HCT116 (cell line): ENCODE data around the gene CKS2. TPM values are rescaled to one million over a fixed set of nuclear protein-coding genes. Genes with fewer than 3 reads are reported as not detected.
A peak's percentile ranks its signal among the peaks of the same experiment; 100 is the strongest.

Experiments used
- ATAC-seq: fragments of 200-7000 bp; cut with Tn5 transposase; 2 replicates; pipeline ENCODE4 v1.9.1; 2020; ENCODE audit warnings: mild to moderate bottlenecking, moderate library complexity
- BruUV-seq: library from RNA; stranded (reverse); fragments of 400-500 nt; replicated peaks from 2 replicates; lab custom pipeline; 2021; lab: Mats Ljungman, UMichigan
- CTCF ChIA-PET: fragments of 300-600 bp; sonication (Branson Sonifier 250); formaldehyde crosslinking; loops from one replicate; lab custom pipeline; 2021; ENCODE audit warnings: antibody characterized with exemption; lab: Charles Lee
- POLR2A ChIA-PET: fragments of 300-600, 350-600 bp; sonication (Branson Sonifier 250); formaldehyde crosslinking; loops from one replicate; lab custom pipeline; 2021; ENCODE audit warnings: antibody characterized with exemption; lab: Charles Lee
- RAD21 ChIA-PET, 2 experiments: fragments of 300-600 bp; sonication (Branson Sonifier 250); formaldehyde crosslinking; loops; one replicate each; lab custom pipeline; 2023; ENCODE audit warnings: low total read pairs in 2 of 2; ENCODE audit not compliant: uncharacterized antibody in 2 of 2, unreplicated experiment in 2 of 2, low non-redundant PET in 1 of 2; lab: Charles Lee
- DNase-seq: peaks from one replicate; pipeline ENCODE4 v3.0.0-alpha.2; 2010; ENCODE audit warnings: low read depth, low spot score
- H2AFZ ChIP-seq: fragments of 200-600 bp; shearing (Covaris generic), sonication (generic); 2 replicates; pipeline ENCODE4 v1.6.1; 2017; ENCODE audit warnings: low read depth, mixed run types, mixed read lengths, antibody characterized with exemption, low read length; ENCODE audit not compliant: poor library complexity, severe bottlenecking
- H3K27ac ChIP-seq: 2 replicates; pipeline ENCODE4 v1.5.1; 2012; ENCODE audit warnings: low read depth, low read length
- H3K27me3 ChIP-seq: fragments of 200-600 bp; sonication (generic); 2 replicates; pipeline ENCODE4 v1.6.1; 2016; ENCODE audit warnings: mixed run types, low read length, mixed read lengths; ENCODE audit not compliant: insufficient read depth
- H3K36me3 ChIP-seq, 2 experiments: fragments of 200-500 bp in 1 of 2; fragments of 200-600 bp in 1 of 2; sonication (Bioruptor generic) in 1 of 2; sonication (generic) in 1 of 2; 2 replicates each; pipeline versions ENCODE4 v1.5.1 to v1.6.1; 2014 to 2016; ENCODE audit warnings: low read length in 2 of 2, inconsistent platforms in 1 of 2, mixed read lengths in 1 of 2, mixed run types in 1 of 2; ENCODE audit not compliant: insufficient read depth in 2 of 2, control insufficient read depth in 1 of 2
- H3K4me1 ChIP-seq, 2 experiments: fragments of 200-600 bp in 1 of 2; sonication (generic) in 1 of 2; 2 replicates each; pipeline versions ENCODE4 v1.5.1 to v1.6.1; 2012 to 2017; ENCODE audit warnings: low read length in 2 of 2, inconsistent platforms in 1 of 2, mild to moderate bottlenecking in 1 of 2, mixed read lengths in 1 of 2, mixed run types in 1 of 2, moderate library complexity in 1 of 2; ENCODE audit not compliant: insufficient read depth in 2 of 2, control insufficient read depth in 1 of 2
- H3K4me2 ChIP-seq: fragments of 200-600 bp; sonication (generic); 2 replicates; pipeline ENCODE4 v1.6.1; 2017; ENCODE audit warnings: mixed run types, low read length, mixed read lengths
- H3K4me3 ChIP-seq, 2 experiments: fragments of 200-600 bp in 1 of 2; sonication (generic) in 1 of 2; replicated peaks in 1 of 2; 2 replicates each; pipeline ENCODE4 v1.5.1; 2011 to 2016; ENCODE audit warnings: low read length in 2 of 2, control low read depth in 1 of 2, low read depth in 1 of 2, mild to moderate bottlenecking in 1 of 2, mixed read lengths in 1 of 2, mixed run types in 1 of 2
- H3K79me2 ChIP-seq: fragments of 200-600 bp; sonication (generic); 2 replicates; pipeline ENCODE4 v1.6.1; 2017; ENCODE audit warnings: mild to moderate bottlenecking, mixed run types, low read length, moderate library complexity, mixed read lengths; ENCODE audit not compliant: insufficient read depth
- H3K9ac ChIP-seq: fragments of 200-600 bp; sonication (generic); 2 replicates; pipeline ENCODE4 v1.6.1; 2016; ENCODE audit warnings: low read length, mixed read lengths
- H3K9me2 ChIP-seq: fragments of 200-600 bp; sonication (generic), shearing (Covaris generic); 2 replicates; pipeline ENCODE4 v1.6.1; 2017; ENCODE audit warnings: mixed run types, mild to moderate bottlenecking, moderate library complexity; ENCODE audit not compliant: insufficient read depth
- H3K9me3 ChIP-seq, 2 experiments: fragments of 200-500 bp in 1 of 2; fragments of 200-600 bp in 1 of 2; sonication (Bioruptor generic) in 1 of 2; sonication (generic) in 1 of 2; 2 replicates each; pipeline ENCODE4 v1.6.1; 2014 to 2017; ENCODE audit warnings: low read length in 2 of 2, mixed read lengths in 2 of 2, inconsistent platforms in 1 of 2, low read depth in 1 of 2, mild to moderate bottlenecking in 1 of 2, mixed run types in 1 of 2, moderate library complexity in 1 of 2; ENCODE audit not compliant: control insufficient read depth in 1 of 2, insufficient read depth in 1 of 2
- H4K20me1 ChIP-seq: fragments of 200-600 bp; sonication (generic), shearing (Covaris generic); 2 replicates; pipeline ENCODE4 v1.6.1; 2017; ENCODE audit warnings: mixed run types, mild to moderate bottlenecking, moderate library complexity; ENCODE audit not compliant: insufficient read depth
- ATF3 ChIP-seq: IDR thresholded peaks from 2 replicates; pipeline ENCODE4 v1.6.1; 2012
- CBX3 ChIP-seq: IDR thresholded peaks from 2 replicates; pipeline ENCODE4 v1.6.1; 2012; ENCODE audit warnings: low read depth
- CEBPB ChIP-seq: IDR thresholded peaks from 2 replicates; pipeline ENCODE4 v1.6.1; 2012; ENCODE audit warnings: low read depth
- CTCF ChIP-seq, 3 experiments: fragments of 200-600 bp in 1 of 3; sonication (generic) in 1 of 3; IDR thresholded peaks in 2 of 3; conservative IDR thresholded peaks in 1 of 3; 2 replicates each; pipeline ENCODE4 v1.5.1; 2012 to 2017; ENCODE audit warnings: low read depth in 2 of 3, low read length in 2 of 3, antibody characterized with exemption in 1 of 3, borderline replicate concordance in 1 of 3, control low read depth in 1 of 3, mild to moderate bottlenecking in 1 of 3, mixed read lengths in 1 of 3, mixed run types in 1 of 3, moderate library complexity in 1 of 3; ENCODE audit not compliant: insufficient read depth in 1 of 3
- ELF1 ChIP-seq: IDR thresholded peaks from 2 replicates; pipeline ENCODE4 v1.6.1; 2012; ENCODE audit warnings: low read depth, borderline replicate concordance
- EZH2 ChIP-seq: fragments of 200-600 bp; sonication (generic); IDR thresholded peaks from 2 replicates; pipeline ENCODE4 v1.6.1; 2017; ENCODE audit warnings: antibody characterized with exemption, mixed run types
- EZH2phosphoT487 ChIP-seq: fragments of 200-600 bp; IDR thresholded peaks from 2 replicates; pipeline ENCODE4 v1.6.1; 2018; ENCODE audit warnings: antibody characterized with exemption, borderline replicate concordance
- FOSL1 ChIP-seq: IDR thresholded peaks from 2 replicates; pipeline ENCODE4 v1.6.1; 2012; ENCODE audit warnings: low read depth
- JUND ChIP-seq: IDR thresholded peaks from 2 replicates; pipeline ENCODE4 v1.6.1; 2012
- POLR2AphosphoS5 ChIP-seq: IDR thresholded peaks from 2 replicates; pipeline ENCODE4 v1.6.1; 2011; ENCODE audit warnings: mild to moderate bottlenecking, low read depth, low read length, moderate library complexity
- REST ChIP-seq: IDR thresholded peaks from 2 replicates; pipeline ENCODE4 v1.6.1; 2012; ENCODE audit warnings: low read depth
- SP1 ChIP-seq: IDR thresholded peaks from 2 replicates; pipeline ENCODE4 v1.6.1; 2012; ENCODE audit warnings: low read depth
- SRF ChIP-seq: IDR thresholded peaks from 2 replicates; pipeline ENCODE4 v1.6.1; 2012; ENCODE audit warnings: low read depth
- TCF7L2 ChIP-seq: IDR thresholded peaks from 2 replicates; pipeline ENCODE4 v1.7.0; 2011; ENCODE audit warnings: borderline replicate concordance, inconsistent platforms; ENCODE audit not compliant: insufficient read depth, insufficient read length; ENCODE audit errors: extremely low read depth
- ZFX ChIP-seq: fragments of 450-650 bp; IDR thresholded peaks from 2 replicates; pipeline ENCODE4 v1.6.1; 2017
- ZNF274 ChIP-seq: fragments of 200-500 bp; sonication (Bioruptor generic); IDR thresholded peaks from 2 replicates; pipeline ENCODE4 v1.6.1; 2014; ENCODE audit warnings: mild to moderate bottlenecking, low read depth, low read length, inconsistent platforms
- intact Hi-C: fragments of 100-400 bp; cut with micrococcal nuclease; formaldehyde crosslinking; loops from 2 replicates; pipeline ENCODE4 v1.10.0; 2022
- total RNA-seq: library from RNA; stranded (reverse); gene quantifications from one replicate; pipeline ENCODE4 v1.2.1, GENCODE V29; 2021; ENCODE audit not compliant: unreplicated experiment
- TF ChIP-seq, protein P1 (sequence below): IDR thresholded peaks from 2 replicates; pipeline ENCODE4 v1.6.1; 2011; ENCODE audit warnings: mild to moderate bottlenecking, low read length, moderate library complexity; ENCODE audit not compliant: insufficient replicate concordance; ENCODE audit errors: extremely low read depth
- TF ChIP-seq, protein P2 (sequence below): IDR thresholded peaks from 2 replicates; pipeline ENCODE4 v1.6.1; 2012

Gene CKS2
- total RNA-seq, 1 experiment from 2014 or later, result 242 TPM

DNA sequence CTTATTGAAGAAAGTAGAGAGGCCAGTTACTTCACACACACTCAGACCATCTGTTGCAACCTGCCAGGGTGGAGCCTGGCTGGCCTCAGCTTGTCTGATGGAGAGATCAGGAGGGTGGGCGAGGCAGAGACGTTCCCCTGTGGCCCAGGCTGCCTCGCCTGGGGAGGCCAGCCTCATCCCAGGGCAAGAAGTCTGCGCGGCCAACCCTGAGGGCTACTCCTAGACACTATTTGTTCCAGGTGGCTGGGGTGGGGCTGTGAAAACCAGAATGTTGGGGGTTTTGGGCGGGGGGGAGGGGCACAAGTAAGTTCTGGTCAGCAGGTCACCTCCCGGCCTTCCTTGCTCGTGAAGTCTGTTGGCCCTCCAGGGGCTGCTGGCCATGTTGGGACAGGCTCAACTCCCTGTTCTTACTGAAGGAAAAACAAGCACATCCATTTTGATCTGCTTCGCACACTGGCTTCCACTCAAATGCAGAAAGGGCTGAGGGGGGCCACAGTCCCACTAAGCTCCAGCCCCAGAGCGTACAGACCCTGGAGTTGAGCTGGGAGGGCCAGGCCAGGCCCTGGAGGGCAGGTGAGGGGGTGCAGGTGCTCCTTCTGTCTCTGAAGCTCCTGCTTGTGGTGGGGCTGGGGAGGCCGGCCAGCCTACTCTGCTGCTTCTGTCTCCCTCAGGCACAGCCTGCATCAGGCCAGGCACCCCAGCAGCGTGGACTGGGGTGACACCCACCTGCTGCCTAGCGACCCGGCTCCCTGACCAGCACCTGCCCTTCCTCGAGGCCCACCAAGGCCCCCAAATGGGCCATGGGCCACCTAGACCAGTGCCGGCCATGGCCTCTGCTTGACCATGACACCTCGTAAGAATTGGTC is 53.9 kb downstream of the CKS2 start:
- Histone ChIP-seq H3K9me3 (no peaks in the 10 kb centered on the region), H3K27ac (no peak overlapping the region), H3K36me3 (peaks cover 10 to 13% of the 10 kb centered on the region in 2 experiments; a peak in 3 of 4 replicates), H3K9ac (no peak overlapping the region), H3K27me3 (no peaks in the 10 kb centered on the region), H3K4me1 (no peaks in the 10 kb centered on the region), H3K4me2 (no peak overlapping the region), H3K79me2 (no peaks in the 10 kb centered on the region), H3K9me2 (no peaks in the 10 kb centered on the region), H2AFZ (no peak overlapping the region), H4K20me1 (no peaks in the 10 kb centered on the region), H3K4me3 (no peak overlapping the region)
- DNase-seq (no peak), ATAC-seq (peak; percentile 23; the same call in 1 of the 2 replicates)
- BruUV-seq, result no TSS peak
- RAD21 ChIA-PET, result no interaction called here
- intact Hi-C loops, result no loop called here
- CTCF ChIA-PET, result no interaction called here
- POLR2A ChIA-PET, result no interaction called here
- no peak for TF ChIP-seq SP1
- no peak for TF ChIP-seq TCF7L2
- TF ChIP-seq, protein P1, sequence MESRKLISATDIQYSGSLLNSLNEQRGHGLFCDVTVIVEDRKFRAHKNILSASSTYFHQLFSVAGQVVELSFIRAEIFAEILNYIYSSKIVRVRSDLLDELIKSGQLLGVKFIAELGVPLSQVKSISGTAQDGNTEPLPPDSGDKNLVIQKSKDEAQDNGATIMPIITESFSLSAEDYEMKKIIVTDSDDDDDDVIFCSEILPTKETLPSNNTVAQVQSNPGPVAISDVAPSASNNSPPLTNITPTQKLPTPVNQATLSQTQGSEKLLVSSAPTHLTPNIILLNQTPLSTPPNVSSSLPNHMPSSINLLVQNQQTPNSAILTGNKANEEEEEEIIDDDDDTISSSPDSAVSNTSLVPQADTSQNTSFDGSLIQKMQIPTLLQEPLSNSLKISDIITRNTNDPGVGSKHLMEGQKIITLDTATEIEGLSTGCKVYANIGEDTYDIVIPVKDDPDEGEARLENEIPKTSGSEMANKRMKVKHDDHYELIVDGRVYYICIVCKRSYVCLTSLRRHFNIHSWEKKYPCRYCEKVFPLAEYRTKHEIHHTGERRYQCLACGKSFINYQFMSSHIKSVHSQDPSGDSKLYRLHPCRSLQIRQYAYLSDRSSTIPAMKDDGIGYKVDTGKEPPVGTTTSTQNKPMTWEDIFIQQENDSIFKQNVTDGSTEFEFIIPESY, result no peak
- TF ChIP-seq ZNF274, result no peak
- TF ChIP-seq CBX3, result no peak
- no peak for TF ChIP-seq REST
- no peak for TF ChIP-seq EZH2phosphoT487
- TF ChIP-seq FOSL1, result no peak
- TF ChIP-seq, protein P2, sequence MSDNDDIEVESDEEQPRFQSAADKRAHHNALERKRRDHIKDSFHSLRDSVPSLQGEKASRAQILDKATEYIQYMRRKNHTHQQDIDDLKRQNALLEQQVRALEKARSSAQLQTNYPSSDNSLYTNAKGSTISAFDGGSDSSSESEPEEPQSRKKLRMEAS, result no peak
- no peak for TF ChIP-seq JUND
- no peak for TF ChIP-seq CEBPB
- no peak for TF ChIP-seq EZH2
- TF ChIP-seq SRF, result no peak
- TF ChIP-seq ATF3, result no peak
- TF ChIP-seq CTCF (IDR thresholded peaks at IDR 0.05 in 2 of 3, conservative IDR thresholded peaks at IDR 0.05 in 1 of 3; ENCODE audit: borderline replicate concordance in 1 of 3, insufficient read depth in 1 of 3, low read depth in 2 of 3, low read length in 2 of 3), result no peak
- TF ChIP-seq POLR2AphosphoS5, result no peak
- TF ChIP-seq ELF1, result no peak
- TF ChIP-seq ZFX, result no peak
